Sigmoid colon (tissue), 7 donors: Measurements from ENCODE around the gene PATJ. TPM values are rescaled to one million over a fixed set of nuclear protein-coding genes. Genes with fewer than 3 reads are reported as not detected.

Experiments
- DNase-seq: peaks from one replicate; pipeline ENCODE4 v3.0.0-alpha.2; 2019
- H3K27ac ChIP-seq, 4 donors: fragments of 200-600 bp; sonication (generic); one replicate each; pipeline ENCODE4 v1.5.1; 2016 to 2019; ENCODE audit warnings: mild to moderate bottlenecking in 1 of 4
- H3K27me3 ChIP-seq, 3 donors: fragments of 200-600 bp; sonication (generic); one replicate each; pipeline ENCODE4 v1.5.1; 2019; ENCODE audit warnings: mild to moderate bottlenecking in 1 of 3
- H3K36me3 ChIP-seq, 4 donors: fragments of 200-600 bp; sonication (generic); one replicate each; pipeline ENCODE4 v1.5.1; 2016 to 2019
- H3K4me1 ChIP-seq, 4 donors: fragments of 200-600 bp; sonication (generic); one replicate each; pipeline ENCODE4 v1.5.1; 2017 to 2019
- H3K4me3 ChIP-seq, 4 donors: fragments of 200-600 bp; sonication (generic); one replicate each; pipeline ENCODE4 v1.5.1; 2017 to 2019; ENCODE audit warnings: mild to moderate bottlenecking in 2 of 4, moderate library complexity in 1 of 4
- H3K9me3 ChIP-seq, 4 donors: fragments of 200-600 bp in 3 of 4; sonication (generic) in 3 of 4; one replicate each; pipeline versions ENCODE4 v1.5.1 to v1.6.1; 2013 to 2019
- EP300 ChIP-seq, 4 donors: sonication (generic); formaldehyde crosslinking; IDR thresholded peaks; one replicate each; pipeline ENCODE4 v1.6.1; 2017; ENCODE audit warnings: antibody characterized with exemption in 4 of 4
- POLR2A ChIP-seq, 2 donors: fragments of 450-650 bp; IDR thresholded peaks; one replicate each; pipeline ENCODE4 v1.6.1; 2016; ENCODE audit warnings: antibody characterized with exemption in 2 of 2, mild to moderate bottlenecking in 2 of 2, moderate library complexity in 2 of 2
- POLR2AphosphoS5 ChIP-seq, 4 donors: sonication (generic); formaldehyde crosslinking; IDR thresholded peaks; one replicate each; pipeline ENCODE4 v1.6.1; 2017; ENCODE audit warnings: antibody characterized with exemption in 4 of 4
- WGBS, 2 donors: extraction: QIAGEN DNeasy Blood & Tissue Kit; methylation state at CpG; one replicate each; pipeline ENCODE4 v1.1.7; 2013; 5-methylcytosine and 5-hydroxymethylcytosine counted together
- intact Hi-C: fragments of 100-400 bp; cut with DNase I; formaldehyde crosslinking; loops from one replicate; pipeline ENCODE4 v1.15.1; 2023
- polyA plus RNA-seq, 3 donors: library from polyadenylated mRNA; stranded (reverse); fragments of 200-250 nt; gene quantifications; one replicate each; pipeline ENCODE4 v1.2.3, GENCODE V29; 2013
- total RNA-seq, 4 donors: library from RNA; depleted of rRNA; stranded (reverse); fragments of >200 nt; gene quantifications; one replicate each; pipeline ENCODE4 v1.1.0, GENCODE V29; 2016
- TF ChIP-seq, protein P1 (sequence below), 4 experiments: fragments of 450-650 bp in 3 of 4; fragments of 200-600 bp in 1 of 4; IDR thresholded peaks; one replicate each; pipeline ENCODE4 v1.5.1; 2016 to 2019; ENCODE audit warnings: antibody characterized with exemption in 4 of 4, mild to moderate bottlenecking in 3 of 4, moderate library complexity in 2 of 4
- donor health status: healthy with polysubstance abuse.
- donor health status: Bipolar disorder and iron deficiency.
- donor health status: healthy.

The PATJ gene
- total and polyA plus RNA-seq, 7 donors, result 10.2 to 33.2 (median 21.3) TPM

DNA sequence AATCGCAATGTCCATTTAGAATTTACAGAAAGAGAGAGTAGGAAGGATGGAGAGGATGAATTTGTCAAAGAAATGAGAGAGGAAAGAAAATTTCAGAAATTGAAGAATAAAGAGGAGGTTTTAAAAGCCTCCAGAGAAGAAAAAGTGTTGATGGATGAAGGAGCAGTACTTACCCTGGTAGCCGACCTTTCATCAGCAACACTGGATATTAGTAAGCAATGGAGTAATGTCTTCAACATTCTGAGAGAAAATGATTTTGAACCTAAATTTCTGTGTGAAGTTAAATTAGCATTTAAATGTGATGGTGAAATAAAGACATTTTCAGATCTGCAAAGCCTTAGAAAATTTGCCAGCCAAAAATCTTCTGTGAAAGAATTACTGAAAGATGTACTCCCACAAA lies 464.9 kb downstream of the PATJ start:
- no peaks in the 10 kb centered on the region for H3K4me1 ChIP-seq
- DNase-seq, result no peak
- intact Hi-C loops, result no loop called here
- H3K9me3 ChIP-seq, result peaks cover 0 to 10% (median 0%) of the 10 kb centered on the region in 4 donors
- H3K27me3 ChIP-seq, result no peaks in the 10 kb centered on the region
- no peaks in the 10 kb centered on the region for H3K36me3 ChIP-seq
- TF ChIP-seq, protein P1, sequence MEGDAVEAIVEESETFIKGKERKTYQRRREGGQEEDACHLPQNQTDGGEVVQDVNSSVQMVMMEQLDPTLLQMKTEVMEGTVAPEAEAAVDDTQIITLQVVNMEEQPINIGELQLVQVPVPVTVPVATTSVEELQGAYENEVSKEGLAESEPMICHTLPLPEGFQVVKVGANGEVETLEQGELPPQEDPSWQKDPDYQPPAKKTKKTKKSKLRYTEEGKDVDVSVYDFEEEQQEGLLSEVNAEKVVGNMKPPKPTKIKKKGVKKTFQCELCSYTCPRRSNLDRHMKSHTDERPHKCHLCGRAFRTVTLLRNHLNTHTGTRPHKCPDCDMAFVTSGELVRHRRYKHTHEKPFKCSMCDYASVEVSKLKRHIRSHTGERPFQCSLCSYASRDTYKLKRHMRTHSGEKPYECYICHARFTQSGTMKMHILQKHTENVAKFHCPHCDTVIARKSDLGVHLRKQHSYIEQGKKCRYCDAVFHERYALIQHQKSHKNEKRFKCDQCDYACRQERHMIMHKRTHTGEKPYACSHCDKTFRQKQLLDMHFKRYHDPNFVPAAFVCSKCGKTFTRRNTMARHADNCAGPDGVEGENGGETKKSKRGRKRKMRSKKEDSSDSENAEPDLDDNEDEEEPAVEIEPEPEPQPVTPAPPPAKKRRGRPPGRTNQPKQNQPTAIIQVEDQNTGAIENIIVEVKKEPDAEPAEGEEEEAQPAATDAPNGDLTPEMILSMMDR (IDR thresholded peaks at IDR 0.05), result no peak
- TF ChIP-seq POLR2AphosphoS5 (IDR thresholded peaks at IDR 0.05) (no peak), EP300 (IDR thresholded peaks at IDR 0.05) (no peak), POLR2A (IDR thresholded peaks at IDR 0.05) (no peak)
- H3K4me3 ChIP-seq, result no peak overlapping the region
- H3K27ac ChIP-seq, result no peak overlapping the region
- 95 to 97% methylated on average over 2 of the region's 2 CpGs for WGBS, 2 donors

DNA sequence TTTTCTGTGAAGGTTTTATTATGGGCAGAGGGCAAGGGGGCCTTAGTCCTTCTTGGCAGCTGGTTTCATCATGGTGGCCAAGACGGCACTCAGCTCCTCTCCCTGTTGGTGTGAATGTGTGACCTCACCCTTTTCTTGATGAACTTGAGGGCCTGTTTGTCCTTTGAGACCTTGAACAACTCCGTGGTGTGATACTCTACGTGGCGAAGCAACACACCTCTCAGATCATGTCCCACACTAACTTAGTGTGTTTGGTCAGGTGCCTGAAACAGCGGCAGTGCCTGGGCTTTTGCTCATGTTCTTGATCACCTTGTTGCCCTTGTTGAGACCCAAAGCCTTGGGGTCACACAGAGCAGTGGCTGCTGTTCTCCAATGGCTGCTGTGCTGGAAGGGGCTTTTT lies 465.8 kb downstream of the PATJ start:
- H3K9me3 ChIP-seq, result peaks cover 0 to 10% (median 0%) of the 10 kb centered on the region in 4 donors
- DNase-seq, result peak; percentile 28
- whole genome bisulfite sequencing, 2 donors, result 96 to 100% methylated on average over 5 of the region's 5 CpGs
- H3K36me3 ChIP-seq, result no peaks in the 10 kb centered on the region
- H3K27me3 ChIP-seq, result no peaks in the 10 kb centered on the region
- H3K27ac ChIP-seq, result no peak overlapping the region
- intact Hi-C loops, result no loop called here
- H3K4me1 ChIP-seq, result no peaks in the 10 kb centered on the region
- no peak overlapping the region for H3K4me3 ChIP-seq
- TF ChIP-seq POLR2A (IDR thresholded peaks at IDR 0.05) (no peak), EP300 (IDR thresholded peaks at IDR 0.05) (no peak), POLR2AphosphoS5 (IDR thresholded peaks at IDR 0.05) (no peak)
- TF ChIP-seq, protein P1 (IDR thresholded peaks at IDR 0.05), result no peak

DNA sequence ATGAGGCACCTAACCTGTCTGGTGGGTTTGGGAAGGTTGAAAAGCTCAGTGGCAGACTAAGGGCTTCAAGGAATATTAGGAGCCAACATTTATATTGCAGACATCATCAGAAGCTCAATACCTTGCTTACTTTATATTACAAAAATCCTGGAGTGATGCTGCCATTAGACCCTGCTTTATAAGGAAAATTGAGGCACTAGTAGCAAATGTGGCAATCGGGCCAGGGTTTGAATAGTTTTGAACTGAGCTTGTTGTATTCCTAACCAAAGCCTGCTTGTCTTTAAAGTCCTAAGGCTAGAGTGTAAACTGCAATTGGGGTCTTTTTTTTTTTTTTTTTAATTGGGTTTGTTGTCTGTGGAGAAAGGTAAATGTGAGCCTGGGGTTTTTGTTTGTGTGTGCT lies 466.7 kb downstream of the PATJ start:
- TF ChIP-seq POLR2A (IDR thresholded peaks at IDR 0.05) (no peak), POLR2AphosphoS5 (IDR thresholded peaks at IDR 0.05) (no peak), EP300 (IDR thresholded peaks at IDR 0.05) (no peak)
- TF ChIP-seq, protein P1 (IDR thresholded peaks at IDR 0.05), result no peak
- Histone ChIP-seq H3K27ac (no peak overlapping the region), H3K4me1 (no peaks in the 10 kb centered on the region), H3K36me3 (no peaks in the 10 kb centered on the region), H3K4me3 (no peak overlapping the region), H3K9me3 (peaks cover 0 to 10% (median 0%) of the 10 kb centered on the region in 4 donors), H3K27me3 (no peaks in the 10 kb centered on the region)
- intact Hi-C loops, result no loop called here
- no peak for DNase-seq
- whole genome bisulfite sequencing, 2 donors, result 0 to 1% methylated on average over 1 of the region's 1 CpG

DNA sequence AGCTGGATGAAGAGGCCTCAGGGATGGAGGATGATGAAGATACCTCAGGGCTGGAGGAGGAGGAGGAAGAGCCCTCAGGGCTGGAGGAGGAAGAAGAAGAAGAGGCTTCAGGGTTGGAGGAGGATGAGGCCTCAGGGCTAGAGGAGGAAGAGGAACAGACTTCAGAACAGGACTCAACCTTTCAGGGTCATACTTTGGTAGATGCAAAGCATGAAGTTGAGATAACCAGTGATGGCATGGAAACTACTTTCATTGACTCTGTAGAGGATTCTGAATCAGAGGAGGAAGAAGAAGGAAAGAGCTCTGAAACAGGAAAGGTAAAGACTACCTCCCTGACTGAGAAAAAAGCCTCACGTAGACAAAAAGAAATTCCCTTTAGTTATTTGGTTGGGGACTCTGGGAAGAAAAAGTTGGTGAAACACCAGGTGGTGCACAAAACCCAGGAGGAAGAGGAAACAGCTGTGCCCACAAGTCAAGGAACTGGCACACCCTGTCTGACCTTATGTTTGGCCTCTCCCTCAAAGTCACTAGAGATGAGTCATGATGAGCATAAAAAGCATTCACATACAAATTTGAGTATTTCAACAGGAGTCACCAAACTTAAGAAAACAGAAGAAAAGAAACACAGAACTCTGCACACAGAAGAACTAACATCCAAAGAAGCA lies 467.8 kb downstream of the PATJ start:
- no peaks in the 10 kb centered on the region for H3K4me1 ChIP-seq
- no peak overlapping the region for H3K27ac ChIP-seq
- WGBS, 2 donors, result 73 to 94% methylated on average over 1 of the region's 1 CpG
- peak; percentile 3 for DNase-seq
- H3K27me3 ChIP-seq, result no peaks in the 10 kb centered on the region
- no peaks in the 10 kb centered on the region for H3K36me3 ChIP-seq
- intact Hi-C loops, result no loop called here
- TF ChIP-seq POLR2A (IDR thresholded peaks at IDR 0.05), result no peak
- no peak for TF ChIP-seq EP300 (IDR thresholded peaks at IDR 0.05)
- TF ChIP-seq, protein P1 (IDR thresholded peaks at IDR 0.05), result no peak
- no peak for TF ChIP-seq POLR2AphosphoS5 (IDR thresholded peaks at IDR 0.05)
- peaks cover 0 to 10% (median 0%) of the 10 kb centered on the region in 4 donors for H3K9me3 ChIP-seq
- H3K4me3 ChIP-seq, result no peak overlapping the region

DNA sequence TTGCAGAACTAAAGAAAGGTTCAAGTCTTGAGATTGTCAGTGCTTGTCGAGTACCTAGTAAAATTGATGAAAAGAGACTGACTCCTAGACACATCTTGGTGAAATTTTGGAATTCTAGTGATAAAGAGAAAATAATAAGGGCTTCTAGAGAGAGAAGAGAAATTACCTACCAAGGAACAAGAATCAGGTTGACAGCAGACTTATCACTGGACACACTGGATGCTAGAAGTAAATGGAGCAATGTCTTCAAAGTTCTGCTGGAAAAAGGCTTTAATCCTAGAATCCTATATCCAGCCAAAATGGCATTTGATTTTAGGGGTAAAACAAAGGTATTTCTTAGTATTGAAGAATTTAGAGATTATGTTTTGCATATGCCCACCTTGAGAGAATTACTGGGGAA lies 468.7 kb downstream of the PATJ start:
- Histone ChIP-seq H3K27ac (no peak overlapping the region), H3K4me3 (no peak overlapping the region), H3K36me3 (no peaks in the 10 kb centered on the region), H3K4me1 (no peaks in the 10 kb centered on the region), H3K27me3 (no peaks in the 10 kb centered on the region), H3K9me3 (peaks cover 0 to 10% (median 0%) of the 10 kb centered on the region in 4 donors)
- intact Hi-C loops, result no loop called here
- DNase-seq, result no peak
- no peak for TF ChIP-seq POLR2A (IDR thresholded peaks at IDR 0.05)
- TF ChIP-seq EP300 (IDR thresholded peaks at IDR 0.05), result no peak
- TF ChIP-seq, protein P1 (IDR thresholded peaks at IDR 0.05), result no peak
- TF ChIP-seq POLR2AphosphoS5 (IDR thresholded peaks at IDR 0.05), result no peak
- 92 to 95% methylated on average over 1 of the region's 1 CpG for WGBS, 2 donors
